Lower leg skin (tissue), 4 donors: ENCODE results near the gene TPM2. TPM values are rescaled to one million over a fixed set of nuclear protein-coding genes. Genes with fewer than 3 reads are reported as not detected.

Experiments used
- DNase-seq, 2 donors: peaks; one replicate each; pipeline ENCODE4 v3.0.0-alpha.2; 2019; ENCODE audit warnings: low spot score in 2 of 2
- H3K4me3 ChIP-seq: fragments of 200-600 bp; sonication (generic); 2 replicates; pipeline ENCODE4 v1.5.1; 2017; ENCODE audit warnings: mild to moderate bottlenecking, low read depth; ENCODE audit not compliant: poor library complexity, severe bottlenecking
- CTCF ChIP-seq, 3 donors: fragments of 450-650 bp; IDR thresholded peaks; one replicate each; pipeline ENCODE4 v1.5.1; 2016; ENCODE audit warnings: antibody characterized with exemption in 3 of 3, mild to moderate bottlenecking in 3 of 3, moderate library complexity in 2 of 3
- POLR2A ChIP-seq, 2 donors: fragments of 450-650 bp; IDR thresholded peaks; one replicate each; pipeline ENCODE4 v1.6.1; 2016 to 2017; ENCODE audit warnings: antibody characterized with exemption in 2 of 2, mild to moderate bottlenecking in 1 of 2, moderate library complexity in 1 of 2
- WGBS, 2 donors: methylation state at CpG; one replicate each; pipeline ENCODE4 v1.1.5; 2018; 5-methylcytosine and 5-hydroxymethylcytosine counted together
- intact Hi-C: fragments of 100-400 bp; cut with DNase I; formaldehyde crosslinking; loops from one replicate; pipeline ENCODE4 v1.15.0; 2023; ENCODE audit warnings: low total_unique reads
- total RNA-seq, 4 donors: library from RNA; depleted of rRNA; stranded (reverse); fragments of >200 nt; gene quantifications; one replicate each; pipeline ENCODE4 v1.1.0, GENCODE V29; 2016

The TPM2 gene
- total RNA-seq, 4 donors from 2014 or later, result 36.3 to 190 (median 68.6) TPM

GRCh38 chr9:35669331-35670145 lies 20.2 kb downstream of the TPM2 start:
- no peak for DNase-seq
- intact Hi-C loops, result loop anchor here (10.0 kb wide), 1 partner anchor 55 kb away; no protein-coding TSS in a partner anchor
- WGBS, 2 donors, result 72 to 73% methylated on average over 6 of the region's 6 CpGs
- no peak overlapping the region for H3K4me3 ChIP-seq
- no peak for TF ChIP-seq POLR2A (IDR thresholded peaks at IDR 0.05)
- TF ChIP-seq CTCF (IDR thresholded peaks at IDR 0.05), result no peak

- TF ChIP-seq CTCF (IDR thresholded peaks at IDR 0.05) (no peak), POLR2A (IDR thresholded peaks at IDR 0.05) (no peak)
- intact Hi-C loops, result no loop called here
- DNase-seq, result no peak
- H3K4me3 ChIP-seq, result no peak overlapping the region
- 93 to 95% methylated on average over 3 of the region's 3 CpGs for WGBS, 2 donors
Measured at GRCh38 chr9:35667939-35668338, 21.8 kb downstream of the TPM2 start.

- 90 to 94% methylated on average over 5 of the region's 5 CpGs for WGBS, 2 donors
- intact Hi-C loops, result no loop called here
- no peak for TF ChIP-seq POLR2A (IDR thresholded peaks at IDR 0.05)
- TF ChIP-seq CTCF (IDR thresholded peaks at IDR 0.05), result no peak
- H3K4me3 ChIP-seq, result no peak overlapping the region
- DNase-seq, result no peak
Measured at GRCh38 chr9:35666549-35666948, 23.2 kb downstream of the TPM2 start.

GRCh38 chr9:35666045-35666444 lies 23.7 kb downstream of the TPM2 start:
- no peak for TF ChIP-seq POLR2A (IDR thresholded peaks at IDR 0.05)
- no peak for TF ChIP-seq CTCF (IDR thresholded peaks at IDR 0.05)

GRCh38 chr9:35665471-35665818 lies 24.3 kb downstream of the TPM2 start:
- intact Hi-C loops, result no loop called here
- 8 to 11% methylated on average over 5 of the region's 5 CpGs for WGBS, 2 donors
- peak overlapping the region; percentile 11 for H3K4me3 ChIP-seq
- TF ChIP-seq CTCF (IDR thresholded peaks at IDR 0.05) (no peak), POLR2A (IDR thresholded peaks at IDR 0.05) (no peak)
- no peak for DNase-seq

More at GRCh38 chr9:35666045-35666444, 23.7 kb downstream of the TPM2 start:
- DNase-seq, result no peak
- 74 to 87% methylated on average over 1 of the region's 1 CpG for WGBS, 2 donors
- no peak overlapping the region for H3K4me3 ChIP-seq
- intact Hi-C loops, result no loop called here
